PC-9 (cell line): Measurements from ENCODE around the gene RBFOX1.

Source experiments
- EZH2 ChIP-seq: fragments of 200-600 bp; sonication (generic); IDR thresholded peaks from 2 replicates; pipeline ENCODE4 v1.8.0; 2017; ENCODE audit warnings: antibody characterized with exemption, low read depth
- TF ChIP-seq, protein P1 (sequence below): fragments of 200-600 bp; sonication (generic); conservative IDR thresholded peaks from 2 replicates; pipeline ENCODE4 v1.6.1; 2017; ENCODE audit warnings: mixed run types, antibody characterized with exemption, mild to moderate bottlenecking, moderate library complexity

DNA sequence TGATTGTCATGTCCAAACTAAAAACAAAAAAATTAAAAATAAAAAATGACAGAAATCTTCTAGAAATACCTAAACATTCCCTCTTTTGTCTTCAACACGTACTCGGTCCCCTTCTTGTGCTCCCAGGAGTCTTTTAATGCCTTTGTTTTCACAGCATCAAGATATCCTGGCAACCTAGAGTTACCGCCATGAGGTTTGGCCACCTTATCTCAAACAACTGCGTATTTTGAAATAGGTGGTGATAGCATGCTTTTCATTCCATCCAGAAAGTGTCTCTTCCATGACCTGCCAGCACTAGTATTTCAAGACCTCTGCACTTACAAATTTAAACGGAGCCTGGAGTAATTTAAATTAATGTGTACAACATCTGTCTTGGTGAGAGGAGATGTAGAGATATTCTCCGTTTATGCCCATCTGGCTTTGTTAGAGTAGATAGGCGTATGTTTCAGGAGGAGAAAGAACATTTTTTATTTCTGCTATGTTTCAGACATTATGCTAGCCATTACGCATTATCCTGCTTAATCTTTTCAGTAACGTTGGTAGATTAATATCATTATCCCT is 42.0 kb downstream of the RBFOX1 start:
- no peak for TF ChIP-seq EZH2
- TF ChIP-seq, protein P1, sequence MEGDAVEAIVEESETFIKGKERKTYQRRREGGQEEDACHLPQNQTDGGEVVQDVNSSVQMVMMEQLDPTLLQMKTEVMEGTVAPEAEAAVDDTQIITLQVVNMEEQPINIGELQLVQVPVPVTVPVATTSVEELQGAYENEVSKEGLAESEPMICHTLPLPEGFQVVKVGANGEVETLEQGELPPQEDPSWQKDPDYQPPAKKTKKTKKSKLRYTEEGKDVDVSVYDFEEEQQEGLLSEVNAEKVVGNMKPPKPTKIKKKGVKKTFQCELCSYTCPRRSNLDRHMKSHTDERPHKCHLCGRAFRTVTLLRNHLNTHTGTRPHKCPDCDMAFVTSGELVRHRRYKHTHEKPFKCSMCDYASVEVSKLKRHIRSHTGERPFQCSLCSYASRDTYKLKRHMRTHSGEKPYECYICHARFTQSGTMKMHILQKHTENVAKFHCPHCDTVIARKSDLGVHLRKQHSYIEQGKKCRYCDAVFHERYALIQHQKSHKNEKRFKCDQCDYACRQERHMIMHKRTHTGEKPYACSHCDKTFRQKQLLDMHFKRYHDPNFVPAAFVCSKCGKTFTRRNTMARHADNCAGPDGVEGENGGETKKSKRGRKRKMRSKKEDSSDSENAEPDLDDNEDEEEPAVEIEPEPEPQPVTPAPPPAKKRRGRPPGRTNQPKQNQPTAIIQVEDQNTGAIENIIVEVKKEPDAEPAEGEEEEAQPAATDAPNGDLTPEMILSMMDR, result no peak
